NCI-H1417 (cell line): ENCODE data around the gene MANSC4.

ENCODE experiments used
- DNase-seq, 3 experiments: peaks; one replicate each; lab custom pipeline; 2025; lab: John Stamatoyannopoulos, UW

Gene MANSC4

GRCh38 chr12:27779920-27780611 is at the start of gene MANSC4, which contains the start of gene KLHL42:
TSS of gene MANSC4 (minus strand) at chr12:27780236. CDS start at chr12:27771276, 8,960 bp downstream.
TSS of gene KLHL42 (plus strand) at chr12:27780233. CDS start at chr12:27780331, 98 bp downstream.
- peak; percentile 75 to 98 (median 91) for DNase-seq

- DNase-seq = no peak
Measured at GRCh38 chr12:27828196-27828595, 48.2 kb upstream of the MANSC4 start.

GRCh38 chr12:27826076-27826475 is 46.0 kb upstream of the MANSC4 start:
- no peak for DNase-seq

GRCh38 chr12:27824126-27824842 is 44.2 kb upstream of the MANSC4 start:
- DNase-seq = no peak

GRCh38 chr12:27823038-27823437 is 43.0 kb upstream of the MANSC4 start:
- no peak for DNase-seq

- no peak for DNase-seq
Measured at GRCh38 chr12:27822076-27822712, 42.2 kb upstream of the MANSC4 start.

GRCh38 chr12:27821259-27821973 is 41.4 kb upstream of the MANSC4 start:
- DNase-seq = peak; percentile 27 to 70 (median 67)

- no peak for DNase-seq
Measured at GRCh38 chr12:27820564-27820963, 40.5 kb upstream of the MANSC4 start.

GRCh38 chr12:27818401-27818918 is 38.4 kb upstream of the MANSC4 start:
- DNase-seq = peak in 2 of 3 experiments; percentile 62 to 84

- no peak for DNase-seq
Measured at GRCh38 chr12:27817766-27818165, 37.7 kb upstream of the MANSC4 start.

GRCh38 chr12:27814851-27815591 is 35.0 kb upstream of the MANSC4 start:
- no peak for DNase-seq

GRCh38 chr12:27814411-27814810 is 34.4 kb upstream of the MANSC4 start:
- DNase-seq = no peak

GRCh38 chr12:27812502-27812901 is 32.5 kb upstream of the MANSC4 start:
- no peak for DNase-seq

- no peak for DNase-seq
Measured at GRCh38 chr12:27810756-27811155, 30.7 kb upstream of the MANSC4 start.

- DNase-seq = no peak
Measured at GRCh38 chr12:27808841-27809240, 28.8 kb upstream of the MANSC4 start.

GRCh38 chr12:27807063-27807703 is 27.1 kb upstream of the MANSC4 start:
- DNase-seq = no peak

GRCh38 chr12:27806259-27806658 is 26.2 kb upstream of the MANSC4 start:
- no peak for DNase-seq

- no peak for DNase-seq
Measured at GRCh38 chr12:27805238-27805637, 25.2 kb upstream of the MANSC4 start.

GRCh38 chr12:27802936-27803335 is 22.9 kb upstream of the MANSC4 start:
- DNase-seq = no peak

- DNase-seq = peak in 1 of 3 experiments; percentile 34
Measured at GRCh38 chr12:27802511-27802910, 22.5 kb upstream of the MANSC4 start.

GRCh38 chr12:27801630-27802029 is 21.6 kb upstream of the MANSC4 start:
- no peak for DNase-seq
